Measurements from ENCODE around the gene CFAP221. TPM values are rescaled to one million over a fixed set of nuclear protein-coding genes. Genes with fewer than 3 reads are reported as not detected.

CFAP221 gene
- total and polyA plus RNA-seq, 8 donors: 10.1 to 25.3 (median 15.2) TPM

- Histone ChIP-seq H3K27ac (peak overlapping the region; percentile 10 to 88 (median 56)), H3K4me3 (no peak overlapping the region), H3K4me1 (peaks cover 38 to 54% (median 47%) of the 10 kb centered on the region in 3 donors), H3K9me3 (no peaks in the 10 kb centered on the region), H3K27me3 (no peaks in the 10 kb centered on the region), H3K36me3 (no peaks in the 10 kb centered on the region)
- TF ChIP-seq, protein P1, sequence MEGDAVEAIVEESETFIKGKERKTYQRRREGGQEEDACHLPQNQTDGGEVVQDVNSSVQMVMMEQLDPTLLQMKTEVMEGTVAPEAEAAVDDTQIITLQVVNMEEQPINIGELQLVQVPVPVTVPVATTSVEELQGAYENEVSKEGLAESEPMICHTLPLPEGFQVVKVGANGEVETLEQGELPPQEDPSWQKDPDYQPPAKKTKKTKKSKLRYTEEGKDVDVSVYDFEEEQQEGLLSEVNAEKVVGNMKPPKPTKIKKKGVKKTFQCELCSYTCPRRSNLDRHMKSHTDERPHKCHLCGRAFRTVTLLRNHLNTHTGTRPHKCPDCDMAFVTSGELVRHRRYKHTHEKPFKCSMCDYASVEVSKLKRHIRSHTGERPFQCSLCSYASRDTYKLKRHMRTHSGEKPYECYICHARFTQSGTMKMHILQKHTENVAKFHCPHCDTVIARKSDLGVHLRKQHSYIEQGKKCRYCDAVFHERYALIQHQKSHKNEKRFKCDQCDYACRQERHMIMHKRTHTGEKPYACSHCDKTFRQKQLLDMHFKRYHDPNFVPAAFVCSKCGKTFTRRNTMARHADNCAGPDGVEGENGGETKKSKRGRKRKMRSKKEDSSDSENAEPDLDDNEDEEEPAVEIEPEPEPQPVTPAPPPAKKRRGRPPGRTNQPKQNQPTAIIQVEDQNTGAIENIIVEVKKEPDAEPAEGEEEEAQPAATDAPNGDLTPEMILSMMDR (IDR thresholded peaks at IDR 0.05): no peak
- peak in 3 of 6 donors; percentile 27 to 72 (median 45) for DNase-seq
- ATAC-seq: peak; percentile 72 to 85 (median 78)
- FAIRE-seq: no peak
- 19 to 21% methylated on average over 7 of the region's 7 CpGs for WGBS, 2 donors
- intact Hi-C loops (cut with DNase I): no loop called here
Measured at GRCh38 chr2:119553687-119554344, 9.6 kb downstream of the CFAP221 start.

- Histone ChIP-seq H3K4me3 (no peak overlapping the region), H3K9me3 (no peaks in the 10 kb centered on the region), H3K36me3 (no peaks in the 10 kb centered on the region), H3K27me3 (no peaks in the 10 kb centered on the region), H3K4me1 (no peaks in the 10 kb centered on the region), H3K27ac (no peak overlapping the region)
- intact Hi-C loops (cut with DNase I): no loop called here
- no peak for FAIRE-seq
- no peak for ATAC-seq
- WGBS, 2 donors: 69 to 81% methylated on average over 2 of the region's 2 CpGs
- no peak for DNase-seq
- TF ChIP-seq, protein P1 (IDR thresholded peaks at IDR 0.05): no peak
Measured at GRCh38 chr2:119565481-119565880, 21.2 kb downstream of the CFAP221 start.

GRCh38 chr2:119567292-119567691 is 23.0 kb downstream of the CFAP221 start:
- TF ChIP-seq, protein P1 (IDR thresholded peaks at IDR 0.05): no peak
- Histone ChIP-seq H3K27me3 (no peaks in the 10 kb centered on the region), H3K27ac (no peak overlapping the region), H3K4me3 (no peak overlapping the region), H3K4me1 (no peaks in the 10 kb centered on the region), H3K9me3 (no peaks in the 10 kb centered on the region), H3K36me3 (no peaks in the 10 kb centered on the region)
- intact Hi-C loops (cut with DNase I): no loop called here
- FAIRE-seq (no peak), DNase-seq (no peak), ATAC-seq (no peak)

- DNase-seq (no peak), FAIRE-seq (no peak), ATAC-seq (no peak)
- TF ChIP-seq, protein P1 (IDR thresholded peaks at IDR 0.05): no peak
- H3K4me1 ChIP-seq: peaks cover 11 to 19% (median 16%) of the 10 kb centered on the region in 3 donors
- no peaks in the 10 kb centered on the region for H3K9me3 ChIP-seq
- H3K27me3 ChIP-seq: no peaks in the 10 kb centered on the region
- H3K27ac ChIP-seq: no peak overlapping the region
- 73 to 84% methylated on average over 3 of the region's 3 CpGs for WGBS, 2 donors
- H3K4me3 ChIP-seq: no peak overlapping the region
- H3K36me3 ChIP-seq: no peaks in the 10 kb centered on the region
- intact Hi-C loops (cut with DNase I): no loop called here
Measured at GRCh38 chr2:119574108-119574815, 30.0 kb downstream of the CFAP221 start.

GRCh38 chr2:119574864-119575263 is 30.6 kb downstream of the CFAP221 start:
- Histone ChIP-seq H3K27ac (no peak overlapping the region), H3K27me3 (no peaks in the 10 kb centered on the region), H3K9me3 (no peaks in the 10 kb centered on the region), H3K4me1 (peaks cover 13 to 24% (median 22%) of the 10 kb centered on the region in 3 donors), H3K36me3 (no peaks in the 10 kb centered on the region), H3K4me3 (no peak overlapping the region)
- ATAC-seq: no peak
- WGBS, 2 donors: 81 to 85% methylated on average over 2 of the region's 2 CpGs
- TF ChIP-seq, protein P1 (IDR thresholded peaks at IDR 0.05): no peak
- FAIRE-seq: no peak
- no peak for DNase-seq
- intact Hi-C loops (cut with DNase I): no loop called here
